Uterus (tissue), 4 donors: ENCODE data around the gene DNAJC4. TPM values are rescaled to one million over a fixed set of nuclear protein-coding genes. Genes with fewer than 3 reads are reported as not detected.

Experiments
- DNase-seq, 2 donors: peaks; one replicate each; pipeline ENCODE4 v3.0.0-alpha.2; 2019 to 2020
- H3K27ac ChIP-seq, 2 donors: fragments of 200-600 bp; sonication (generic); 1 replicate in 1 of 2; 2 replicates in 1 of 2; pipeline ENCODE4 v1.5.1; 2016 to 2018
- H3K27me3 ChIP-seq, 2 donors: fragments of 200-600 bp; sonication (generic); one replicate each; pipeline ENCODE4 v1.5.1; 2018 to 2019; ENCODE audit warnings: control low read depth in 1 of 2
- H3K36me3 ChIP-seq, 2 donors: fragments of 200-600 bp; sonication (generic); one replicate each; pipeline ENCODE4 v1.5.1; 2019; ENCODE audit warnings: control low read depth in 1 of 2
- H3K4me1 ChIP-seq, 2 donors: fragments of 200-600 bp; sonication (generic); one replicate each; pipeline ENCODE4 v1.5.1; 2018 to 2019; ENCODE audit warnings: control low read depth in 1 of 2
- H3K4me3 ChIP-seq, 2 donors: fragments of 200-600 bp; sonication (generic); 1 replicate in 1 of 2; 2 replicates in 1 of 2; pipeline ENCODE4 v1.5.1; 2018 to 2019; ENCODE audit warnings: mild to moderate bottlenecking in 1 of 2
- H3K9me3 ChIP-seq, 2 donors: fragments of 200-600 bp; sonication (generic); one replicate each; pipeline ENCODE4 v1.5.1; 2019; ENCODE audit warnings: control low read depth in 1 of 2
- CTCF ChIP-seq, 4 experiments: fragments of 200-600 bp in 2 of 4; fragments of 450-650 bp in 2 of 4; sonication (generic) in 2 of 4; IDR thresholded peaks; one replicate each; pipeline ENCODE4 v1.5.1; 2016 to 2019; ENCODE audit warnings: antibody characterized with exemption in 4 of 4, mild to moderate bottlenecking in 2 of 4, moderate library complexity in 1 of 4
- POLR2A ChIP-seq, 2 donors: fragments of 450-650 bp; IDR thresholded peaks; one replicate each; pipeline ENCODE4 v1.6.1; 2016; ENCODE audit warnings: antibody characterized with exemption in 2 of 2, mild to moderate bottlenecking in 1 of 2, moderate library complexity in 1 of 2
- intact Hi-C: fragments of 100-400 bp; cut with DNase I; formaldehyde crosslinking; loops from one replicate; pipeline ENCODE4 v1.15.1; 2023; ENCODE audit warnings: low total_unique reads
- total RNA-seq, 4 donors: library from RNA; depleted of rRNA in 3 of 4; stranded (reverse); fragments of >200 nt in 3 of 4; gene quantifications; one replicate each; pipeline versions ENCODE4 v1.1.0 to v1.2.4, GENCODE V29; 2014 to 2023
- donor health status: DM: yes; HTN: yes; CAD: no.

Gene DNAJC4
- total RNA-seq, 4 donors from 2014 or later, result 7.9 to 28.6 (median 16.6) TPM; not detected in 1

GRCh38 chr11:64241491-64242374, 11.4 kb downstream of the DNAJC4 start:
- H3K4me1 ChIP-seq, result peaks cover 0 to 10% of the 10 kb centered on the region in 2 donors
- intact Hi-C loops, result no loop called here
- no peaks in the 10 kb centered on the region for H3K36me3 ChIP-seq
- no peaks in the 10 kb centered on the region for H3K9me3 ChIP-seq
- peak overlapping the region; percentile 95 to 99 for H3K27ac ChIP-seq
- H3K4me3 ChIP-seq, result peak overlapping the region; percentile 61 to 87
- peak; percentile 53 to 71 for TF ChIP-seq POLR2A (IDR thresholded peaks at IDR 0.05)
- TF ChIP-seq CTCF (IDR thresholded peaks at IDR 0.05), result peak in 2 of 4 experiments; percentile 16 to 22
- DNase-seq, result peak; percentile 67 to 100
- no peaks in the 10 kb centered on the region for H3K27me3 ChIP-seq

DNA sequence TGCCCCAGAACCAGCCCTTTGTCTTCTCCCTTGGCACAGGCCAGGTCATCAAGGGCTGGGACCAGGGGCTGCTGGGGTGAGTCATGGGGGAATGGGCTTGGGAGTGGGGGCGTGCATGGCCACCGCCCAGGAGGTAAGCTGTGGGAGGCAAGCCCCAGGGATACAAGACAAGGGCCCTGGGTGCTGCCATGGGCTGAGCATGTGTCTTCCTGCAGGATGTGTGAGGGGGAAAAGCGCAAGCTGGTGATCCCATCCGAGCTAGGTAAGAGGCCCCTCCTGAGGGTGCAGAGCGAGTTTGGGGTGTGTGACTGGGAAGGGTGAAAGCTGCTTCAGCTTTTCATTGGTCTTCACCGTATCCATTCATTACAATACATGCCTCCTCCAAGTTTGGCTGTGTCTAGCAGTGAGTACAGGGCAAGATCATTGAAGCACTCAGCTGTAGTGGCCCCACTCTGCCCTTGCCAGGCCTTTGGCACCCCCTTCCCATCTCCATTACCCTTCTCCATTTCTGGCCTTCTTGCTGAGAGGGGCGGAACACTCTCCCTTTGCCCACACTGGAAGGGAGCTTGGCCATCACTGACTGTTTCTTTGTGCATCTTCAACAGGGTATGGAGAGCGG, 13.0 kb downstream of the DNAJC4 start:
- no peaks in the 10 kb centered on the region for H3K27me3 ChIP-seq
- no peak overlapping the region for H3K27ac ChIP-seq
- intact Hi-C loops, result no loop called here
- H3K4me3 ChIP-seq, result no peak overlapping the region
- H3K36me3 ChIP-seq, result no peaks in the 10 kb centered on the region
- no peaks in the 10 kb centered on the region for H3K9me3 ChIP-seq
- TF ChIP-seq POLR2A (IDR thresholded peaks at IDR 0.05) (no peak), CTCF (IDR thresholded peaks at IDR 0.05) (no peak)
- H3K4me1 ChIP-seq, result peaks cover 0 to 14% of the 10 kb centered on the region in 2 donors
- no peak for DNase-seq

GRCh38 chr11:64244107-64244506, 13.8 kb downstream of the DNAJC4 start:
- Histone ChIP-seq H3K27ac (no peak overlapping the region), H3K27me3 (no peaks in the 10 kb centered on the region), H3K9me3 (no peaks in the 10 kb centered on the region), H3K4me1 (peaks cover 0 to 14% of the 10 kb centered on the region in 2 donors), H3K4me3 (no peak overlapping the region), H3K36me3 (no peaks in the 10 kb centered on the region)
- TF ChIP-seq CTCF (IDR thresholded peaks at IDR 0.05) (no peak), POLR2A (IDR thresholded peaks at IDR 0.05) (no peak)
- intact Hi-C loops, result no loop called here
- DNase-seq, result no peak

- peak overlapping the region in 1 of 2 donors; percentile 60 for H3K4me3 ChIP-seq
- peaks cover 0 to 14% of the 10 kb centered on the region in 2 donors for H3K4me1 ChIP-seq
Observed at GRCh38 chr11:64244966-64245365, 14.6 kb downstream of the DNAJC4 start.

More at GRCh38 chr11:64244966-64245365, 14.6 kb downstream of the DNAJC4 start:
- Histone ChIP-seq H3K36me3 (no peaks in the 10 kb centered on the region), H3K9me3 (no peaks in the 10 kb centered on the region), H3K27ac (peak overlapping the region; percentile 79 to 80), H3K27me3 (no peaks in the 10 kb centered on the region)
- TF ChIP-seq CTCF (IDR thresholded peaks at IDR 0.05) (no peak), POLR2A (IDR thresholded peaks at IDR 0.05) (no peak)
- DNase-seq, result no peak
- intact Hi-C loops, result no loop called here
